Iris pigment epithelial cell (primary cell): ENCODE results near the gene SRGN.
"Not testable (repeated sequence)": the region's sequence is repeated elsewhere in the genome, so short reads cannot be mapped to it uniquely, and the experiment has no call there.

Experiments used
- DNase-seq: peaks from one replicate; pipeline ENCODE4 v3.0.0-alpha.2; 2011; ENCODE audit warnings: low read depth

The SRGN gene, protein sequence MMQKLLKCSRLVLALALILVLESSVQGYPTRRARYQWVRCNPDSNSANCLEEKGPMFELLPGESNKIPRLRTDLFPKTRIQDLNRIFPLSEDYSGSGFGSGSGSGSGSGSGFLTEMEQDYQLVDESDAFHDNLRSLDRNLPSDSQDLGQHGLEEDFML

DNA sequence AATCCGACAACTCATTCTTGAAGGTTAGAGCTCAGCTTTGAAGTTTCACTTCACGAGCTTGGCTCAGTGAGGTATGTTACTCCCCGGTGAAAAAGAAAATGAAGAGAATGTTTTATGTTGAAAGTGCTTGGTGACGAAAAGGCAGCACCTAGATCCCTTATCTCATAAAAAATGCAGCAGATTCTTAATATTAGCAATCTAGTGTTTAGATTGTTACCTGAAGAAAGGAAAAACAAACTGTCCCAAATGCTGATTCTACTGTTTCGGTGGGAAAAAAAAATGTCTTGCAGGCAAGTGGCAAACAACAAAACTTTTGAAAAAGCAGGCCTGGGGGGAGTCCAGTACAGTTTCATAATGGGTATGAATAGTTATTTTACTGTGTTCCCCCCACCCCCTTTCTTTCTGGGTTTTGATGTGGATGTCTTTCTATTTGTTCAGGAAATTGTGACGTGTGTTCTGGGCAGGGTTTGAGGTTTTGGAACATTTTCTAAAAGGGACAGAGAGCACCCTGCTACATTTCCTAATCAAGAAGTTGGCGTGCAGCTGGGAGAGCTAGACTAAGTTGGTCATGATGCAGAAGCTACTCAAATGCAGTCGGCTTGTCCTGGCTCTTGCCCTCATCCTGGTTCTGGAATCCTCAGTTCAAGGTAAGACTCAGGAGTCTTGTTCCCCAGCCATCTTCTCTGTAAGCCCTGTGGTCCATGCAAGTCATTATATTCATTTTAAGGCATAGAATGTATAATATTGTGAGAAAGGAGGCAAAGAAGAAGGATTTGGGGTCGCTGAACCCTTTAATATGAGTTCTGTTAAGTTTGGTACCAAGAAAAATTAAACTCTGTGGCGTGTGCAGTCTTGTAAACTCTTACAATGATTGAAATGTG lies at the start of gene SRGN:
Gene SRGN, plus strand, starts transcription at position 514 of the 881 bp plus-strand sequence. Its CDS starts 55 bp downstream, at position 569.
- DNase-seq, result peak; percentile 97

GRCh38 chr10:69040904-69041303 lies 47.0 kb upstream of the SRGN start:
- not testable (repeated sequence) for DNase-seq

DNA sequence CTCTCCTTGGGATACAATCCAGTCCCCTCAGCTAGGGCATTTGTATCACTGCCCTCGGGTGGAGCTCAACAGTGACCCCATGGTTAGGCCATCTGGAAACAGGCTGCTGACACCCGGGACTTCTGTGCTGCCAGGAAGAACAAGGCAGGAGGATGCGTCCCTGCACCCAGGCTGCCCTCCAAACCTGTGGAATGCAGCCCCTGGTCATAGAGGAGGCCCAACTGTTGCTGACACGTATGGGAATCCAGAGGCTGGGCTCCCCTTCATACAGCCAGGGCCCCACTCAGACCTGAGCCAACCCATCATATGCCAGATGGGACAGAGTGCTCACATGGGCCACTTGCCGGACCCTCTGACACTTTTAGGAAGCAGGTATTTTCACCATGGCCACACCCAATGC lies 45.5 kb upstream of the SRGN start:
- DNase-seq, result no peak

DNA sequence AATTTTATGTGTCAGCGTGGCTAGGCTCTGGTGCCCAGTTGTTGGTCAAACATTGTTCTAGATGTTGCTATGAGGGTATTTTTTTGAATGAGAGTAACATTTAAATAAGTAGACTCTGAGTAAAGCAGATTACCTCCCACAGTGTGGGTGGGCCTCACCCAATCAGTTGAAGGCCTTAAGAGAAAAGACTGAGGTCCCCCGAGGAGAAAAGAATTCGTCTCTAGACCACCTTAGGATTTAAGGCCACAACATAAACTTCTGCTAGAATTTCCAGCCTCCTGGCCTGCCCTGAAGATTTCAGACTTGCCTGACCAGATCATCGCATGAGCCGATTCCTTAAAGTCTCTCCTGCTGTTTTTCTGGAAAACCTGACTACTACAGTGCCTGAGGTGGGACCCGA lies 45.1 kb upstream of the SRGN start:
- no peak for DNase-seq

DNA sequence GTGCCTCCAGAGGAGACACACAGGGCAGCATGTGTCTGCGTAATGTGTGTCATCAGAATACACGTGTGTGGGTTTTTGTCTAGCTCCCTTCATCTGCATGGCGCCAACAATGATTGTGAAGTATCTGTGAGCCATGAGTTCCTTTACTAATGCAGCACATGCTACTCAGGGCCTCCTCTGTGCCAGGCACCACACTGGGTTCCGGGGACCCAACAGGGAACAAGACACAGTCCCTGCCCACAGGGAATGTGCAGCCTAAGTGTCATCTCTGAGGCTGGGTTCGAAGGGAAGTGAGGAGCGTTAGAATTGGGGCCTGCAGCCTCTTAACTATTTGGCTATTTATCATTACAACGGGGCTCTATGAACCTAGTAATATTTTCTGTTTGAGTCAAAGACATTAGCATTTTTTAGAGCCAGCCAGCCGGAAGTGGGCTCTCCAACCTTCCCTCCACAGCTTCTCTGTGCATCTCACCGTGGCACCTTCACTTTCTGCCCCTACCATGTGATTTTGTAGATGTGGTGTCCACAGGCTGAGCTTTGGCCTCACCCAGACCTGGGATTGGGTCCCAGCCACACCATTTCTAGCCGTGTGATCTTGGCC lies 43.9 kb upstream of the SRGN start:
- no peak for DNase-seq

DNA sequence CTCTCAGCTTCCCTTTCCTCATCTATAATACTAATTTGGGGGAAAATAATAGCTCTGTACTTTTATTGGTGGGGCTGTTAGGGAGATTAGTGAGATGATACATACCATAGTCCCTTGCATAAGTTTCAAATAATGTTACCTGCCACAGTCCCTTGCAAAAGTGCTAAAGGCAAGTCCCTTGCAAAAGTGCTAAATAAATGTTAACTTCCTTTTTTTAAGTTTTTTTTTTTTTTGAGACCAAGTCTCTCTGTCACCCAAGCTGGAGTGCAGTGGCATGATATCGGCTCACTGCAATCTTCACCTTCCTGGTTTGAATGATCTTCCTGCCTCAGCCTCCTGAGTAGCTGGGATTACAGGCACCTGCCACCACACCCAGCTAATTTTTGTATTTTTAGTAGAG lies 43.4 kb upstream of the SRGN start:
- no peak for DNase-seq

DNA sequence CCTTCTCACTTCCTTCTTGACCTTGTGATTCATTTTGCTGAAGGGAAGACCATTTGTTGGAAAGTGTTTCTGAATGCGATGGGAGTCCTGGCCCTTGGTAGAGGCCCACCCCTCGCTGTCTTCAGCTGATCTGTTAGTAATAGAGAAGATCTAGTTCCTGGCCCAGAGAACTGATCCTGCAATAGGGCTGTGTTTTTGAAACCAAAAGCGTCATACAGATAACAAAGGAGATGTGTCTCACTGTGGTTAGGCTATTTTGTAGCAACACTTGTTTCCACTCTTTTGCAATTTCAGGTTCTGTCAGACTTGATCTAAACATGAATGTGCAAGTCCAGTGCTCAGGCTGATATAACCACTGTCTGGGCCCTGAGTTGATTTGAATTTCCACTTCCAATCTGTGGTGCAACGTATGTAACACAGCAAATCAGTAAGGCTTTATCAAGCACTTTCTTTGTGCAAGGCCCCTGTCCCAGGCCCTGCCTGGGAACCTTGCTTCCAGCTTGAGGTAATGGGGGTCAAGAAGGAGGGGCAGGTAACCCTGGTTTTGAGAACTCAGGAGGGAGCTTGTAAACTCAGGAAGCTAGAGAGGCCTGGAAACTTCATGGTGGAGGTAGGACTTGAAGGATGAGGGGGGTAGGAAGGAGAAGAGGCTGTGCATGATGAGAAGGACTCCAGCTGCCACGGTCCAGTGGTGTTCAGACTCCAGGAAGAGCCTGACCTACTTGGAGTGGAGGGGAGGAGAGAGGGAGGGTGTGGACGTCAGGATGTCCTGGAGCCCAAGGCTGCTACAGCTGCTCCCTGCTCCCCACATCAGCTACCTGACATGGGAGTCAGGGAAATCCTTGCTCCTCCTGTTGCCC lies 42.2 kb upstream of the SRGN start:
- DNase-seq, result peak; percentile 89

DNA sequence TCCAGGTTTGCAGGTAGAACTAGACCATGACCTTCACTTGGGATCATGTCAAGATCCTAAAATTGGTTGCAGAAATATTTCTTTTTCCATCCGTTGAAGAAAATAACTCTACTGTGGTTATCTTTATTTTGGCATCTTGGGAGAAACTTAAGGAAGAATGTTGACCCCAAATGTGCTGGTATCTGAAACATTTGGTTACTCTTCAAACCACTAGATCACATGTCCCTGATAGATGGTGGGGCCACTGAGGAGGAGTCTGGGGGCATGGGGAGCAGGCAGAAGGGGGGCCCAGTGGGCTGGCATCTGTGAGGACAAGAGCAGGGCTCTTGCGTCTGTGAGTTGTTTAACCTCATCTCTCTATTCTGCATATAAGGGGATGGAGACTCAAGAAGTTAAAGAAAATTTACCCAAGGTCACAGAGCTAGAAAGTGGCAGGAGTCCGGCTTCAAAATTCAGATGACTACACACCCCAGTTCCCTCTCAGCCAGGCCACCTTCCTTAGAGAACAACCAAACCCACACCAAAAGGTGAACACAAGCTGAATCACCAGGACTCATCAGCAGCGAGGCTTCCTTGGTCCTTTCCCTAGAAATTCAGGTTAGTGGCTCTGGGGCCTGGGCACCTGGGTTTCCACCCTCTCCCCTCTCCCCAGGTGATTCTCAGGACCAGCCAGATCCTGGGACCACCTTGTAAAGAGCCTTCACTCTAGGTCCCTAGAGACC lies 40.6 kb upstream of the SRGN start:
- DNase-seq, result no peak

- peak; percentile 83 for DNase-seq
Measured at GRCh38 chr10:69048103-69048502, 39.8 kb upstream of the SRGN start.

DNA sequence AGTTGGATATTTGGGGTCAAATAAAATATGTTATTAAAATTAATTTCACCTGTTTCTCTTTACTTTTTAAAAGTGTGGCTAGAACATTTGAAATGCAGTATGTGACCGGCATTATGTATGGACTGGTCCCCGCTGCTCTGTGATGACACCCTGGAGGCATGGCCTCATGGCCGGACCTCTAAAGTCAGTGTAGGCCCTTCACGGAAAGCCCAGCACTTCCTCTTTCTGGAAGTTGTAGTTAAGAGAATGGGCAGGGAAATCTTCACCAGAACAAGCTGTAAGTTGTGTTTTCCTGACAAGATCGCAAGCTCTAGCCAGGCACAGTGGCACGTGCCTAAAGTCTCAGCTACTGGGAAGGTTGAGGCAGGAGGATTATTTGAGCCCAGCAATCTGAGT lies 38.3 kb upstream of the SRGN start:
- no peak for DNase-seq

- DNase-seq, result peak; percentile 39
Measured at GRCh38 chr10:69051303-69051702, 36.6 kb upstream of the SRGN start.

- no peak for DNase-seq
Measured at GRCh38 chr10:69051710-69052487, 36.0 kb upstream of the SRGN start.

GRCh38 chr10:69052736-69053135 lies 35.2 kb upstream of the SRGN start:
- no peak for DNase-seq

GRCh38 chr10:69055241-69055640 lies 32.7 kb upstream of the SRGN start:
- no peak for DNase-seq

DNA sequence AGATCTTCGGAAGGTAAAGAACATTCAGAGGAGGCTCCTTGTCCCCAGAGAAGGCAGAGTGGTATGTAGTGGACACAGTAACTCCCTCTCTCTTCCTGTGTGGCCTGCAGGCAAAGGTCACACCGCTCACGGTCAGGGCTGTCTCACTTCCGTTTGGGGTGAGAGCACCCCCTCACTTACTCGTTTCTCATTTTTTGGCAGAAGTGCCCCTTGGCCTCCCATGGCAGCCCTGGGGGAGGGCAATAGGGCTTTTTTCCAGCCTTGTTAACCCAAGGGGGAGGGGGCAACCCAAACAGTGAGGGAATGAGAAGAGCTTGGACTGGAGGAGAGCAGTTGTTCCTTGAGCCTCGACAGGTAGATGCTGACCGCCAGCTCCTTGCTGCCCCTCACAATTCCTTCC lies 31.8 kb upstream of the SRGN start:
- DNase-seq, result no peak

DNA sequence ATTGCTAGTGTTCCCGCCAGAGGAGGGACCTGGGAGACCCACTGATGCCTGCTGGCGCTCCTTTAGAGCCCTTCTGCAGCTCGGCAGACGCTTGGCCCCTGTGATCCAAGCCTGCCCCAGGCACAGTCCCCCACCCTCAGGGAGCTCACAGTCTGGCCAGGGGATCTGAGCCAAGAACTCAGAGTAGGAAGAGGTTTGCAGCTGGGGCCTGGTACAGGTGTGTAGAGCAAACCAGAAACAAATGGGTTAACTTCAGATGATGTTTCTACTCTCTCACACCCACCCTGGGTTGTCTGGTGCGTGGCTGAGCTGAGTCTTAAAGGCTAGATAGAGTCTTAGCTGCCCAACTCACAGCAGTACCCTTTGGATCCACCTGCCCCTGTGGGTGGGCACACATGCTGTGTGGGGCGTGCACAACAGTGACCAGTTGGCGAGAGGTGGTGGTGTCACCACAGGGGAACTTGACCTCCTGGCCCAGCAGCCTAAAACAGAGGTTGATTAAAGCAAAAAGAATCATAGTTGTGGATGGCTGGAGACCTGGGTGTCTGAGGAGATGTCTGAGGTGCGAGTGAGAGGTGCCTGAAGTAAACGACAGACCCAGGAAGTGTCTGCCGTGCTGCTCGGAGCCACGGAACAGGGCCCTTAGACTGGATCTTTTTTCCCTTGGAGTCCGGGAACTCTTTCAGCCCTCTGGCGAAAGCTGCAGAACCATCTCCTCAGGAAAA lies 31.2 kb upstream of the SRGN start:
- no peak for DNase-seq

DNA sequence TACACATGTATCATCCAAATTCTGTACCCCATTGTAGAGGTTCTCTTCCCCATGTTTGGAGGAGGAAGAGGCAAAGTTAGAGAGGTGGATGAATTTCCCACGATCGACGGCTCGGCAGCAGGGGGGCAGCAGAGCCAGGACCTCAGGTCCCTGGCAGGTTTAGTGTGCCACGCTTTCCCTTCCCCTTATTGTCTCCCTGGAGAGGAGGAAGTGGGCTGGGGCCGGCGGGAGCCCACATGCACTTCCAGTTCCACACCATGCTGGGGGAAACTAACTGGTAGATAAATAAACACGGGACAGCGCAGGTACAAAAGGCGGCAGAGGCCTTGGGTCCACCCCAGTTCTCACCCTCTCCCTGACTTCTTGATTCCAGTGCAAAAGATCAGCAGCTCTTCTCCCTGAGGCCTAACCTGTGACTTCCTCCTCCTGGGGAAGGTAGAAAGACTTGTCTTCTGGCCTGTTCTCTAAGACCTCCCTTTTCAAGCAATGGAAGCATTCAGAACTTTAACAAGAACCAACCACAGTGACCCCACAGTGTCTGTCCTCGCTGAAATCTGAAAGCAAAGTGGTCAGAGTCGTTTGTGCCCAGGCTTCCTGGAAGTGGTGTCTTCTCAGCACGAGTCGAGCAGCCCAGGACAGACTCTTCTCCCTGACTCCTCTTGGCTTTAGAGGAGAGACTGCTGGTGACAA lies 30.5 kb upstream of the SRGN start:
- DNase-seq, result no peak

GRCh38 chr10:69057951-69058297 lies 30.0 kb upstream of the SRGN start:
- peak; percentile 72 for DNase-seq

DNA sequence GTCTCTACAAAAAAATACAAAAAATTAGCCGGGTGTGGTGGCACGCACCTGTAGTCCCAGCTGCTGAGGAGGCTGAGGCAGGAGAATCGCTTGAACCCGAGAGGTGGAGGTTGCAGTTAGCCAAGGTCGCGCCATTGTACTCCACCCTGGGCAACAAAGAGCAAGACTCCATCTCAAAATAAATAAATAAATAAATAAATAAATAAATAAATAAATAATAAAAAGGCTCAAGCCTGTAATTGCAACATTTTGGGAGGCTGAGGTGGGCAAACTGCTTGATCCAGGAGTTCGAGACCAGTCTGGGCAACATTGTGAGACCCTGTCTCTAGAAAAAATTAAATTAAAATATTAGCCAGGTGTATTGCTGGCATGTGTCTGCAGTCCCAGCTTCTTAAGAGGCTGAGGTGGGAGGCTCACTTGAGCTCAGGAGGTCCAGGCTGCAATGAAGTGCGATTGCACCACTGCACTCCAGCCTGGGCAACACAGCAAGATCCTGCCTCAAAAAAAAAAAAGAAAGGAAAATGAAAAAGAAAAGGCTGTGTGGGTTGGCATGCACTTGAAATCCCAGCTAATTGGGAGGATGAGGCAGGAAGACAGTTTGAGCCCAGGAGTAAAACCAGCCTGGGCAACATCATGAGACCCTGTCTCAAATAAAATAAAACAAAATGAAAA lies 27.6 kb upstream of the SRGN start:
- no peak for DNase-seq
